MM.1S (cell line): ENCODE results near the gene LMO7.
A peak's percentile ranks its signal among the peaks of the same experiment; 100 is the strongest.

Experiments
- DNase-seq: peaks from one replicate; pipeline ENCODE4 v3.0.0-alpha.2; 2015
- H2AFZ ChIP-seq: fragments of 300-600 bp; sonication (generic); 2 replicates; pipeline ENCODE4 v1.6.0; 2016; ENCODE audit warnings: antibody characterized with exemption, low read length
- H3F3A ChIP-seq: fragments of 300-600 bp; sonication (generic); 2 replicates; pipeline ENCODE4 v1.6.1; 2016; ENCODE audit warnings: mild to moderate bottlenecking, antibody characterized with exemption, low read length, moderate library complexity, mixed read lengths; ENCODE audit not compliant: insufficient read depth
- H3K27ac ChIP-seq: fragments of 300-600 bp; sonication (generic); 2 replicates; pipeline ENCODE4 v1.5.1; 2016; ENCODE audit warnings: mild to moderate bottlenecking, low read length
- H3K27me3 ChIP-seq: fragments of 300-600 bp; sonication (generic); replicated peaks from 2 replicates; pipeline ENCODE4 v1.6.0; 2016; ENCODE audit warnings: low read length; ENCODE audit not compliant: insufficient read depth
- H3K36me3 ChIP-seq: fragments of 300-600 bp; sonication (generic); replicated peaks from 2 replicates; pipeline ENCODE4 v1.6.1; 2016; ENCODE audit warnings: mild to moderate bottlenecking, low read length, mixed read lengths; ENCODE audit not compliant: insufficient read depth
- H3K4me1 ChIP-seq: fragments of 300-600 bp; sonication (generic); 2 replicates; pipeline ENCODE4 v1.6.1; 2016; ENCODE audit warnings: low read length, mixed read lengths
- H3K4me2 ChIP-seq: fragments of 300-600 bp; sonication (generic); 2 replicates; pipeline ENCODE4 v1.6.0; 2016; ENCODE audit warnings: low read depth, low read length
- H3K4me3 ChIP-seq: fragments of 300-600 bp; sonication (generic); 2 replicates; pipeline ENCODE4 v1.5.1; 2016; ENCODE audit warnings: low read length, mixed read lengths
- H3K79me2 ChIP-seq: fragments of 300-600 bp; sonication (generic); 2 replicates; pipeline ENCODE4 v1.6.1; 2016; ENCODE audit warnings: mixed run types, low read length, mixed read lengths
- H3K9ac ChIP-seq: fragments of 300-600 bp; sonication (generic); 2 replicates; pipeline ENCODE4 v1.6.1; 2016; ENCODE audit warnings: low read length, mixed read lengths
- H3K9me2 ChIP-seq: fragments of 300-600 bp; sonication (generic); replicated peaks from 2 replicates; pipeline ENCODE4 v1.6.1; 2016; ENCODE audit warnings: mild to moderate bottlenecking, low read length, mixed read lengths; ENCODE audit not compliant: insufficient read depth
- H3K9me3 ChIP-seq: fragments of 300-600 bp; sonication (generic); replicated peaks from 2 replicates; pipeline ENCODE4 v1.6.1; 2016; ENCODE audit warnings: mild to moderate bottlenecking, low read length, mixed read lengths; ENCODE audit not compliant: insufficient read depth
- H4K20me1 ChIP-seq: fragments of 300-600 bp; sonication (generic); 2 replicates; pipeline ENCODE4 v1.6.1; 2016; ENCODE audit warnings: mild to moderate bottlenecking, low read length, moderate library complexity, mixed read lengths; ENCODE audit not compliant: insufficient read depth
- EZH2 ChIP-seq: fragments of 300-600 bp; sonication (generic); optimal IDR thresholded peaks from 2 replicates; pipeline ENCODE3; 2017; ENCODE audit warnings: low read depth, mild to moderate bottlenecking, antibody characterized with exemption, low read length, mixed read lengths
- EZH2phosphoT487 ChIP-seq: fragments of 300-600 bp; sonication (generic); IDR thresholded peaks from 2 replicates; pipeline ENCODE4 v1.6.1; 2018; ENCODE audit warnings: antibody characterized with exemption, low read length
- TF ChIP-seq, protein P1 (sequence below): fragments of 300-600 bp; sonication (generic); IDR thresholded peaks from 2 replicates; pipeline ENCODE4 v1.5.1; 2016; ENCODE audit warnings: antibody characterized with exemption, low read length, mixed read lengths

LMO7 gene

DNA sequence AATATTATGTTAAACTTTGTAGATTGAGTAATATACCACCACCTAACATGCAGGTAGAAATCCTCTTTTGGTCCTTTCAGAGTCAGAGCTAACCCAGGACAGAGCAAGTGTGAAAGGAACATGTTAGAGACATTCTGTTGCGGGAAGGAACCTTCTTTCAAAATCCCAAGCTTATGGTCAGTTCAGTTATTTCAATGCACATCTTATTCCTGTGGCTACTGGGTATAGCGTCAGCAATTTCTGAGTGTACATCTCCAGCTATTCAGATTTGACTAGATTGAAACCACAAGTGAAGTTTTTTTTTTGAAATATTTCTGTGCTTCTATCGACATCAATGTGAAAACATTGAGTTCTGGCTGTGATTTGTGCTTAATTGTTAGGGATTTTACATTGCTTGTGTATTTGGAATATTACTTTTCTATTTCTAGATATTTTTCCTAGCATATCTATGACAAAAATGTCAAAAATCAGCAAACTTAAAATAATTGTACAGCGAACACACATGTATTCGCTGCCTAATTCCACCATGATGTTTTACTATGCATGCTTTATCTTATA, 165.3 kb downstream of the LMO7 start:
- Histone ChIP-seq H3K79me2 (no peaks in the 10 kb centered on the region), H2AFZ (no peak overlapping the region), H3K4me1 (no peaks in the 10 kb centered on the region), H3K4me3 (no peak overlapping the region), H3K4me2 (no peak overlapping the region), H3K9me3 (no peaks in the 10 kb centered on the region), H3F3A (no peaks in the 10 kb centered on the region), H3K27me3 (no peaks in the 10 kb centered on the region), H3K27ac (no peak overlapping the region), H4K20me1 (no peaks in the 10 kb centered on the region), H3K36me3 (no peaks in the 10 kb centered on the region), H3K9ac (no peak overlapping the region), H3K9me2 (no peaks in the 10 kb centered on the region)
- TF ChIP-seq EZH2 (no peak), EZH2phosphoT487 (no peak)
- TF ChIP-seq, protein P1, sequence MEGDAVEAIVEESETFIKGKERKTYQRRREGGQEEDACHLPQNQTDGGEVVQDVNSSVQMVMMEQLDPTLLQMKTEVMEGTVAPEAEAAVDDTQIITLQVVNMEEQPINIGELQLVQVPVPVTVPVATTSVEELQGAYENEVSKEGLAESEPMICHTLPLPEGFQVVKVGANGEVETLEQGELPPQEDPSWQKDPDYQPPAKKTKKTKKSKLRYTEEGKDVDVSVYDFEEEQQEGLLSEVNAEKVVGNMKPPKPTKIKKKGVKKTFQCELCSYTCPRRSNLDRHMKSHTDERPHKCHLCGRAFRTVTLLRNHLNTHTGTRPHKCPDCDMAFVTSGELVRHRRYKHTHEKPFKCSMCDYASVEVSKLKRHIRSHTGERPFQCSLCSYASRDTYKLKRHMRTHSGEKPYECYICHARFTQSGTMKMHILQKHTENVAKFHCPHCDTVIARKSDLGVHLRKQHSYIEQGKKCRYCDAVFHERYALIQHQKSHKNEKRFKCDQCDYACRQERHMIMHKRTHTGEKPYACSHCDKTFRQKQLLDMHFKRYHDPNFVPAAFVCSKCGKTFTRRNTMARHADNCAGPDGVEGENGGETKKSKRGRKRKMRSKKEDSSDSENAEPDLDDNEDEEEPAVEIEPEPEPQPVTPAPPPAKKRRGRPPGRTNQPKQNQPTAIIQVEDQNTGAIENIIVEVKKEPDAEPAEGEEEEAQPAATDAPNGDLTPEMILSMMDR, result no peak
- DNase-seq, result no peak

DNA sequence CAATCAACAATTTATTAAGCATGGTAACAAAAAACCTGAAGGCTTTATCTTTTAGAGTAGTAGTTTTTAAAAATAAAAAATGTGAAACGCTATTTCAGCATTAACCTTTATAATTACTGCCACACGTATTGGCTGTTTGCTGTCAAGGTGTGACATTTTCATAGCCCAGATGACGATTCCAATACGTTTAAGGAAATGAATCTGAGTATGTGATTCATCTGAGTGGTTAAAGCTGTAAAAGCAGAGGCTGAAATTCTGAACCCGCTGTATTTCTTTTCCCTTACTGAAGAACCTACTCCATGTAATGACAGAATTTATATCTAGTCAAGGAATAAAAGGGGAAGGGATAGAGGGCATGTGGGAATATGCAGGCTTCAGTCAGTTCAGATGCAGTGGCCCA, 166.0 kb downstream of the LMO7 start:
- no peak overlapping the region for H3K4me3 ChIP-seq
- H3K27me3 ChIP-seq, result no peaks in the 10 kb centered on the region
- H2AFZ ChIP-seq, result no peak overlapping the region
- H3K27ac ChIP-seq, result no peak overlapping the region
- H3K4me1 ChIP-seq, result no peaks in the 10 kb centered on the region
- no peak overlapping the region for H3K9ac ChIP-seq
- H3K9me2 ChIP-seq, result no peaks in the 10 kb centered on the region
- no peaks in the 10 kb centered on the region for H3K9me3 ChIP-seq
- TF ChIP-seq, protein P1, result no peak
- TF ChIP-seq EZH2phosphoT487 (no peak), EZH2 (no peak)
- DNase-seq, result no peak
- no peaks in the 10 kb centered on the region for H4K20me1 ChIP-seq
- H3K79me2 ChIP-seq, result no peaks in the 10 kb centered on the region
- H3K4me2 ChIP-seq, result no peak overlapping the region
- no peaks in the 10 kb centered on the region for H3F3A ChIP-seq
- no peaks in the 10 kb centered on the region for H3K36me3 ChIP-seq

DNA sequence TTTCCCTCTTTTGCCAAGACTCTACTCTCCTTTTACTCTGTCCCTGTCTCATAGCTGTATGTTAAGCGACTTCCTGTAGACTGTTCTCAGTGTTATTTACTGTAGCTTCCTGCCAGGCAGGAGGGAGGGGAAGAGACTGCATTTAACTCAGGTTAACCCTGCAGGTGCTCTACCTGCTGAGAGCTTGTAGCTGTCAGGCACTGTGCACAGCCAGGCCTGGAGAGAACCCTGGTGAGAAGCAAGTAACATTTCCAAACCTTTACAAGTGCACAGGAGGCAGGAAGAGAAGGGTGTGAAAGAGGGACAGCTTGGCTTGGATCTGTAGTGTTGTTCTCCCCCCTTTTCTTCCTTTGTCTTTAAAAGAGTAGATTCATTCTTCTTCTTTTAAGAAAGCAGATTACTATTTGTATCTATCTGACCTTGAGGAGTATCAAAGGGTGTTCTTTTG, 167.1 kb downstream of the LMO7 start:
- Histone ChIP-seq H3K9ac (no peak overlapping the region), H3K4me2 (no peak overlapping the region), H3K27me3 (no peaks in the 10 kb centered on the region), H3K9me3 (no peaks in the 10 kb centered on the region), H3F3A (no peaks in the 10 kb centered on the region), H4K20me1 (no peaks in the 10 kb centered on the region), H3K79me2 (no peaks in the 10 kb centered on the region), H2AFZ (no peak overlapping the region), H3K4me1 (no peaks in the 10 kb centered on the region), H3K4me3 (no peak overlapping the region), H3K27ac (no peak overlapping the region), H3K9me2 (no peaks in the 10 kb centered on the region), H3K36me3 (no peaks in the 10 kb centered on the region)
- TF ChIP-seq EZH2phosphoT487 (no peak), EZH2 (no peak)
- TF ChIP-seq, protein P1, result no peak
- peak; percentile 62 for DNase-seq
